GM19397 (cell line): ENCODE data around the gene TFDP2.
"Not testable (repeated sequence)": the region's sequence is repeated elsewhere in the genome, so short reads cannot be mapped to it uniquely, and the experiment has no call there.

Experiments used
- ATAC-seq: cut with Tn5 transposase; IDR thresholded peaks from one replicate; pipeline ENCODE4 v1.9.1; 2021; ENCODE audit warnings: mild to moderate bottlenecking, moderate library complexity; ENCODE audit not compliant: unreplicated experiment

The TFDP2 gene, protein sequence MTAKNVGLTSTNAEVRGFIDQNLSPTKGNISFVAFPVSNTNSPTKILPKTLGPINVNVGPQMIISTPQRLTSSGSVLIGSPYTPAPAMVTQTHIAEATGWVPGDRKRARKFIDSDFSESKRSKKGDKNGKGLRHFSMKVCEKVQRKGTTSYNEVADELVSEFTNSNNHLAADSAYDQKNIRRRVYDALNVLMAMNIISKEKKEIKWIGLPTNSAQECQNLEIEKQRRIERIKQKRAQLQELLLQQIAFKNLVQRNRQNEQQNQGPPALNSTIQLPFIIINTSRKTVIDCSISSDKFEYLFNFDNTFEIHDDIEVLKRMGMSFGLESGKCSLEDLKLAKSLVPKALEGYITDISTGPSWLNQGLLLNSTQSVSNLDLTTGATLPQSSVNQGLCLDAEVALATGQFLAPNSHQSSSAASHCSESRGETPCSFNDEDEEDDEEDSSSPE

DNA sequence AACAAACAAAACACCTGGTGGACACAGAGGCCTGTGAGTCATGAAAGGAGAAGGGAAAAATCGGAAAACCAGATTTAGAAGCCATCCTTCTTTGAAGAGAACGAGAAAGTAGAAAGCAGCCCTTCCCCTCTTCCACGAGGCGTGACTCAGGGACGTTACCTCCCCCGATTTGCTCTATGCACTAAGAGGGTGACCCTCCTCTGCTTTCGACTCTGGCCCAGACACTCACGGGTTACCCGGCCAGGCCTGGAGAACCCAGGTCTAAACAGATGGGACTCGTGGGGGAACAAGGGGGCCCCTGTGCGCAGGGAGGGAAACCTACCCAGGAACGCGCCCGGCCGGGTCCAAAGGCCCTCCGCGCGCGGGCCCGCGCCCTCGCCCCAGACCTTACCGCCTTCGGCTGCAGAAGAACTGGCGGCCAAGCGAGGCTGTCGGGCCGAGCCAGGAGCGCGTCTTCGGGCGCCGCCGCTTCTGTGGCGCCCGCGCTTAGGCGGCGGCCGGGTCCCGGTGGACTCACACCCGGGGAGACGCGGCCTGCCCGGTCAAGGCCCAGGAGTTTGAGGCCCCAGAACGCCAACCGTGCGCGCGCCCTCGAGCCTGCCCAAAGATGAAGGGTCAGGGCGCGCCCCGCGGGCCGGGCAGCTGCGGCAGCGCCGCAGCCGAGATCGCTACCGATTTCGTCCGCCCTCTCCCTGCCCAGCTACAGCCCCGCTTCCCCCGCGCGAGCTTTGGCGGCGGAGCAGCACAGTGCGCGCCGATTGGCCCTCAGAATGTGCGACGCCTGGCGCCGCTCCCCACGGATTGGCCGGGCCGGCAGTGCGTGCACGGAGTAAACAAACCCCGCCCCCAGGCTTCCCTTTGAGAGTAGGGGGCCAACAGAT, at the start of gene TFDP2:
Gene TFDP2, minus strand, starts transcription at position 753 of the 881 bp plus-strand sequence. CDS start 47,795 bp downstream, outside the sequence.
- ATAC-seq, result peak; percentile 100

- ATAC-seq, result no peak
Observed at GRCh38 chr3:142188846-142189245, 39.5 kb upstream of the TFDP2 start.

GRCh38 chr3:142180761-142181362, 31.5 kb upstream of the TFDP2 start:
- ATAC-seq, result no peak

GRCh38 chr3:142175478-142175877, 26.1 kb upstream of the TFDP2 start:
- ATAC-seq, result no peak

DNA sequence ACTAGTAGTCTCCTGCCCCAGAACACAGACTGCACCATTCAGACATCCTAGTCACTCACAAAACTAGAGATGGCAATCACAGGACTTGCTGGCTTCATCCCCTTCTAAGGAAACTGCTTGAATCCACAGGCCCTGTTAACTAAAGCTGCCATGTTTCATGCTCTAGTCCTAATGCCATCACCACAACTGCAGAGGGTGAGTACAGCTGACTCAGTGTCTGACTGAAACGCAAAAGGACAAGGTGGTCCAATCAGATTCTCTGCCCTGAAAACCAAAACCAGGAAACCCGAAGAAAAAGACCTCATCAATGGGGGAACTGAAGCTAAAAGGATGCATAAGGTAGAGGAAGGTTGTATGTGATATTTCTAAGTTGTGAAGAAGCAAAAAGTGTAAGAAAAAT, 25.2 kb upstream of the TFDP2 start:
- ATAC-seq, result no peak

DNA sequence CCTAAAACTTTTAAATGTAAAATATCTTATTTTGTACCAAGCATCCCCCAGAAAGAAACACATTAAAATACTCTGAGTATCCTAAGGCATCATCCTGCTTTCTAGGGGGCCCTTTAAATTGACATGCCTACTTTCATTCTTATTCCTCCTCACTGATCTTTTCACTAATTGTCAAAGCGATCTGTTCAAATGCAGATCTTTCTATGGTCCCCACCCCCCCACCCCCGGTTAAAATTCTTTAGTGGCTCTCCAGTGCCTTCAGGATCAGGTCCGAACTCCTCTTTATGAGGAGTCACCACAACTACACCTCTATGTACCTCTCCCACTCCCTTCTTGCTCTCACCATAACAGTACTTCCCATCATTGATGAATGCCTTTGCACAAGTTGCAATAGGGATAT, 19.2 kb upstream of the TFDP2 start:
- no peak for ATAC-seq

DNA sequence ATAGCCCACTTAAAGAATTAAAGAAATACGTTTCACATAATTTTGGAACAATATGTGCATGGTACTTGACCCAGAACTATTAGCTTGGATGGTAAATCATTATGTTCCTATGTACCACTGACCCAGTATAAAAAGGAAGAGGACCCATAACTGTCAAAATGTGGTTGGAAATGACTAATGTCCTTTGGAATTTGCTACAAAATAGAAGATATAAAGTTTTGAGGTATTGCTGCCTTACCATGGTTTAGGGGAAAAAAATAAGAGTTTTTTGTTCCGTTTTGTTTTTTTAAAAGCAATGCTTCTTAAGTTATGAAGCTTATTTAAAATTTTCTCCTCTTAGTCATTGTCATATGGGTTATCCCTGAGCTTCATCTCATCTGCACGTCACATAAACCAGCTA, 15.8 kb upstream of the TFDP2 start:
- no peak for ATAC-seq

DNA sequence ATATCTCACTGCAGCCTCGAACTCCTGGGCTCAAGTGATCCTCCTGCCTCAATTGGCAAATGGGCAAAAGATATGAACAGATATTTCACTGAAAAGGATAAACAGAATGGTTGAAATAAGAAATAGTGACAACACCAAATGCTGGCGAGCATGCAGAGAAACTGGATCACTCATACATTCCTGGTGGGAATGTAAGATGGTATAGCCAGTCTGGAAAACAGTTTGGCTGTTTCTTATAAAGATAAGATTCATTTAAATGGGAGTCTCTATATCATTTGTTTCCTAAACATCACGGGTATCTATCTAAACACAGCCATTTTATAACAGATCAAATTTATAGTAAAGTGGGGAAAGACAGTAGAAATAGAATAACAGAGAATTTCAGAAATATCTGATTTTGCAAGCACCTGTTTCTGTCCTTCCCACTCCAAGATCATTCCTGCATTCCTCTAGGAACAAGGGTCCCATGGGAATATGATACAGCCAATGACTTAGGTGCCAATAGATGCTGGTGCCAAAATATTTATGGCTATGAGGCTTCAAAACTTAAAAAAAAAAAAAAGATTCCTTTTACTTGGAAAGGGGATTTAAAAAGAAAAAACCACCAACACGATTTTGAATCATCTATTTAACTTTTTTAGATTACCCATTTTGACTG, 9.9 kb upstream of the TFDP2 start:
- no peak for ATAC-seq

GRCh38 chr3:142154186-142154585, 4.8 kb upstream of the TFDP2 start:
- no peak for ATAC-seq

DNA sequence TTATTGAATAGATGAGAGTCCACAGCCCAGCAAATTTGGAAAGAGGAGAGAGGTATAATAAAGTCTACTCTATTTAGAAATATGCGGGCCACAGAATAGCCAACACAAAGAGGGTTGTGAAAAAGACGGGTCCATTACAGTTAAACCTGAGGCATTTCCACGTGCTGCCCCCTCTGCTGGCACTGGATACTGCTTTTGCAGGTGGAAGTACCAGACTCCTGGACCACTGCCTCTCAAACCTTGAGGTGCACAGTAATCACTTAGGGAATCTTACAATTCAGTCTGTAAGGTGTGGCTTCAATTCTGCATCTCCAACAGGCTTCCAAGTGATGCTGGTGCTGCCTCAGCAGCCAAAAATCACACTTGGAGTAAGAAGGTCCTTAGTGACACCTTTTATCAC, 3.0 kb upstream of the TFDP2 start:
- no peak for ATAC-seq

- no peak for ATAC-seq
Observed at GRCh38 chr3:142151828-142152227, 2.5 kb upstream of the TFDP2 start.

DNA sequence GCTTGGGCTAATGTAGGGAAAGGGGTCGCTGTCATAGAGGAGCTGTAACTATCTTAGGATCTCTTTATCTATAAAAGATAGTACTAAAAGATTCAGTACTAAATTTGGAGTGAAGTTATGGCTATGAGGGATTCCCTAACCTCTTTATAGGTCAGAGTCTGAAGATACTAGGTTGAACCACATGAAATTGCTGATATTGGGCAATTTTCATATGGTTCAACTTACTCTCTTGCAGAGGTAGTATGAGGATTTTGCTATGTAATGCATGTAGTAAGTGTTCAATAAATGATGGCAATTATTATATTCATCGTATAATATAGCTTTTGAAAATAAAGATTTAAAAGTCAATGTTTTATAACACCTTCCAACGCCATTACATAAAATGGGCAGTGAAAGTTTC, 1.9 kb upstream of the TFDP2 start:
- ATAC-seq, result no peak

GRCh38 chr3:142150271-142150670, 927 bp upstream of the TFDP2 start:
- ATAC-seq, result no peak

- no peak for ATAC-seq
Observed at GRCh38 chr3:142149673-142149992, 289 bp upstream of the TFDP2 start.

DNA sequence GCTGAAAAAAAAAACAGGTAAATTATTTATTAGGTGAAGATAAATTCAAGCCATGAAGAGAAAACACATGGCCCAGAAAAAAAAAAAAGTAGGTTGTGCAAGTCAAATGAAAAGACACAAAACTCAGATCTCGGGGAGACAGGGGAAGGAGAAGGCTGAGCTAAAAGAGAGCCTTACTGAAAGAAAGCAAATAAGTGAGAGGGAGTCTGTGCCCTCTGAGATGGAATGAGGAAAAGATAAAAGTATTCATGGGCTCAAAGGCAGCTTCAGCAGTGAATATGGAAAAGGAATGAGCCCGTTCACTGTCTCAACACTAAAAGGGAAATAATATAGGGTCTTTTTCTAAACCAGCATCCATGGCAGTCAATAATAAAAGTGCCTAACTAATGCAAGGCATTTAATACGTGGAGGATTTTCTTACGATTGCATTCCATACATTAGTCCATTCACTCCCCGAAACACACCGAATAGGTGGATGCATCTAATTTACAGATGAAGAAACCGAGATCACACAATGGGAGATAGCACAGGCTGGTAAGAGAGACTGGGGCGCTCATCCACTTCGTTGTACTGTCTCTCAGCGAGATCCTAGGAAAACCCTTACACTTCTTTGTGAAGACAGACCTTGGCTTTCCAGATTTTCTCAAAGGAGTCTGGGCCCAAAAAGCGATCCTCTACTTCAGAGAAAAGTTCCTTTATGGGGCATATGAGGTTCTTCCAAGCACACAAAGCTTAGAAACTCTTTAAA, 1.1 kb downstream of the TFDP2 start:
- no peak for ATAC-seq

- not testable (repeated sequence) for ATAC-seq
Observed at GRCh38 chr3:142144587-142144986, 4.8 kb downstream of the TFDP2 start.

GRCh38 chr3:142140608-142141285, 8.6 kb downstream of the TFDP2 start:
- ATAC-seq, result not testable (repeated sequence)

GRCh38 chr3:142137089-142137488, 12.3 kb downstream of the TFDP2 start:
- ATAC-seq, result not testable (repeated sequence)

- ATAC-seq, result no peak
Observed at GRCh38 chr3:142134799-142135325, 14.5 kb downstream of the TFDP2 start.
